Colonic mucosa (tissue), 4 donors: ENCODE data around the gene SLC7A1. TPM values are rescaled to one million over a fixed set of nuclear protein-coding genes. Genes with fewer than 3 reads are reported as not detected.

Experiments used
- DNase-seq: peaks from one replicate; pipeline ENCODE4 v3.0.0-alpha.2; 2020
- H3K27ac ChIP-seq: fragments of 200-600 bp; one replicate; pipeline ENCODE4 v1.8.0; 2021
- H3K27me3 ChIP-seq: fragments of 200-600 bp; one replicate; pipeline ENCODE4 v1.8.0; 2021
- H3K36me3 ChIP-seq: fragments of 200-600 bp; one replicate; pipeline ENCODE4 v1.8.0; 2021
- H3K4me1 ChIP-seq: fragments of 200-600 bp; one replicate; pipeline ENCODE4 v1.8.0; 2021; ENCODE audit warnings: mild to moderate bottlenecking
- H3K4me3 ChIP-seq: fragments of 200-600 bp; one replicate; pipeline ENCODE4 v1.8.0; 2021
- H3K9ac ChIP-seq, 2 donors: one replicate each; pipeline ENCODE4 v1.7.0; 2013; ENCODE audit warnings: control low read depth in 2 of 2, low read depth in 2 of 2, low read length in 2 of 2
- H3K9me3 ChIP-seq: fragments of 200-600 bp; one replicate; pipeline ENCODE4 v1.8.0; 2021
- intact Hi-C: fragments of 100-400 bp; cut with DNase I; formaldehyde crosslinking; loops from one replicate; pipeline ENCODE4 v1.14.1; 2022
- total RNA-seq, 2 donors: library from RNA; stranded (reverse); fragmentation: NEBNext Ultra II Directional in 1 of 2; extraction: Animal tissue kit (Norgen Biotek cat#: 25700) in 1 of 2; gene quantifications; one replicate each; pipeline ENCODE4 v1.2.1, GENCODE V29; 2021
- TF ChIP-seq, protein P1 (sequence below): fragments of 200-600 bp; IDR thresholded peaks from one replicate; pipeline ENCODE4 v1.8.0; 2022; ENCODE audit warnings: antibody characterized with exemption, mild to moderate bottlenecking
- donor health status: healthy.
- donor health status: DM: no; HTN: no; CAD: no.
- donor health status: DM: no; HTN: no; CAD: no.

SLC7A1 gene
- total RNA-seq, 2 donors from 2014 or later = 52.4 to 62.8 TPM

DNA sequence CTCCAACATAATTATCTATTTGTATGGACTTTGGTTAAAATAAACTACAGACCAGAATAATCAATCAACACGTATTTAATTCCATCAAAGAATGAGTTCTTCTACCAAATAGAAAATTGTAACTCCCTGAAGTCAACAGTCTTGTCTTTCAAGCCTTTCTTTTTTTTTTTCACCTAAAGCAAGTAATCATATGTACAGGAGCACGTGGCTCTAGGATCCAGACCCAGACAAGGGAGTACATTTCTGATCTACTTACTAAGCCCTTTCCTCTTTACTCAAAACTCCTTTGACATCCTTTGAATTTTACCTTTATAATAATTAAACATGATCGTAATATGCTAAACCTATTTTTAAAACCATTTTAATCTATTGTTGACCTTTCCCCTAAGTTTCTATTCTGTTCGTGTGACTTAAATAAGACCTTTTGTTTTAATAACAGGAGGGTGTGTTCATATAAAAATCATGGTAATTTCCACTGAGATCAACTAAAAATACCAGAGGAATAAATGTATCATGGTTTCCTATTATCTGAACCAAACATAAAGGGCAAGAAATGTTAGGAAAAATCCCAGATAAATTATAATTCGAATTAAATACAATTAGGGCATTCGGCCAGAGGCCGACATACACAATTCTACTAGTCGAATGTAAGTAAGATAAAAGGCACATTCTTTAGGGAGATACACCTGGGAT is 1.7 kb downstream of the SLC7A1 start:
- no peaks in the 10 kb centered on the region for H3K36me3 ChIP-seq
- no peaks in the 10 kb centered on the region for H3K27me3 ChIP-seq
- no peaks in the 10 kb centered on the region for H3K4me1 ChIP-seq
- peak overlapping the region in 1 of 2 donors; percentile 86 for H3K9ac ChIP-seq
- DNase-seq = no peak
- H3K27ac ChIP-seq = peak overlapping the region; percentile 89
- peak overlapping the region; percentile 92 for H3K4me3 ChIP-seq
- TF ChIP-seq, protein P1, sequence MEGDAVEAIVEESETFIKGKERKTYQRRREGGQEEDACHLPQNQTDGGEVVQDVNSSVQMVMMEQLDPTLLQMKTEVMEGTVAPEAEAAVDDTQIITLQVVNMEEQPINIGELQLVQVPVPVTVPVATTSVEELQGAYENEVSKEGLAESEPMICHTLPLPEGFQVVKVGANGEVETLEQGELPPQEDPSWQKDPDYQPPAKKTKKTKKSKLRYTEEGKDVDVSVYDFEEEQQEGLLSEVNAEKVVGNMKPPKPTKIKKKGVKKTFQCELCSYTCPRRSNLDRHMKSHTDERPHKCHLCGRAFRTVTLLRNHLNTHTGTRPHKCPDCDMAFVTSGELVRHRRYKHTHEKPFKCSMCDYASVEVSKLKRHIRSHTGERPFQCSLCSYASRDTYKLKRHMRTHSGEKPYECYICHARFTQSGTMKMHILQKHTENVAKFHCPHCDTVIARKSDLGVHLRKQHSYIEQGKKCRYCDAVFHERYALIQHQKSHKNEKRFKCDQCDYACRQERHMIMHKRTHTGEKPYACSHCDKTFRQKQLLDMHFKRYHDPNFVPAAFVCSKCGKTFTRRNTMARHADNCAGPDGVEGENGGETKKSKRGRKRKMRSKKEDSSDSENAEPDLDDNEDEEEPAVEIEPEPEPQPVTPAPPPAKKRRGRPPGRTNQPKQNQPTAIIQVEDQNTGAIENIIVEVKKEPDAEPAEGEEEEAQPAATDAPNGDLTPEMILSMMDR = no peak
- intact Hi-C loops = no loop called here
- no peaks in the 10 kb centered on the region for H3K9me3 ChIP-seq

DNA sequence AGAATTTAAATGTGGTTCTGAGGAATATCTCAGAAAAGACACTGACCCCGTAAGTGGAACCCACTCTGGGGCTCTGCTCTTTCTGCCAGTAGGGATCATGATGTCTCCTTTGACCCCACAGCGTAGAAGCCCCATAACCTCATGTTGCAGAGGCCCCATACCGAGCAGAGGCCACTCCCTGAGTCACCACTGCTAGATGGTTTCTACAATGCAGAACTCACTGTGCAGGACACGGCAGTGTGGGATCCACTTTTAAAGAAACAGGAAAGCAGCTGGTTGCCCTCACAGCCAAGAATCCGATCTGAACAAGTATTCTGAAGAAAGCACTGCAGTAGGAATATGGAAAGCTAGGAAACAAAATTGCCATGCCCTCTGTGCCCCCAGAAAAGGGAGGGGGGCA is 4.2 kb downstream of the SLC7A1 start:
- Histone ChIP-seq H3K9ac (no peak overlapping the region), H3K9me3 (no peaks in the 10 kb centered on the region), H3K36me3 (no peaks in the 10 kb centered on the region), H3K4me1 (no peaks in the 10 kb centered on the region), H3K27ac (no peak overlapping the region), H3K4me3 (no peak overlapping the region), H3K27me3 (no peaks in the 10 kb centered on the region)
- intact Hi-C loops = no loop called here
- TF ChIP-seq, protein P1 = no peak
- DNase-seq = no peak

DNA sequence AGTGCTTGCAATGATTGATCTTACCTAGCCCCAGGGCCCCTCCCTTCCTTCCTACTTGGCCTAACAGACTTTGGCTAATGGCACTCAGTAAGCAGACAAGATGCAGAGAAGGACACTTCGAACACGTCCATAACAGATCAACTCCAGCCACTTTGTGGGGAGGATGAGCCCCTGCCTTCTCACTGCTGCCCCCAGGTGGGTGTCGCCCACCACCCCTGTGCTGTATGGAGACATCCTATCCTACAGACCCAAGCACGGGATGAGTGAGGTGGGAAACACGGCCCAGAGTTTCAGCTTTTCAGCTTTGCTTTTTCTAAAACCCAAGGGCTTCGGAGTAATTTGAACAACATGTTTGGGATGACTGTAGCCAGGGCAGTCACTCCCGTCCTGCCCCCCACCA is 5.5 kb downstream of the SLC7A1 start:
- Histone ChIP-seq H3K4me3 (no peak overlapping the region), H3K9me3 (no peaks in the 10 kb centered on the region), H3K36me3 (no peaks in the 10 kb centered on the region), H3K9ac (no peak overlapping the region), H3K4me1 (no peaks in the 10 kb centered on the region), H3K27me3 (no peaks in the 10 kb centered on the region), H3K27ac (no peak overlapping the region)
- DNase-seq = no peak
- intact Hi-C loops = no loop called here
- TF ChIP-seq, protein P1 = no peak

DNA sequence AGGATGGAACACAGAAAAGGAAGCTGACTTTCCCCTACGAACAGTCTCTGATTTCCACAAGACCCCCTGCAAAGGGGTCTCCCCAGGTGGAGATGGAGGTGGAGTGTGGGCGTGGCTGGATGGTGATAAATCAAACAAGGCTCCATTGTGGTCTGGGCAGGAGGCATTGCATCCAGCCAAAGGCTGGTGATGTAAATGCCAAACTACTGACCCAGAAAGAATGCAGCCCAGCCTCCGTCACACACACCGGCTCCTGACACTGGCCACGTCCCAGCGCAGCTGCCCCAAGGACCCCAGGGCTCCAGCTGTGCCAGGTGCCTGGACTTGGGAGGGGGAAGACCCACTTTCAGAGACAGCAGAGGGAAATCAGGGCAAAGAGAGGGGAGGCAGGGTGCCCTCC is 6.3 kb downstream of the SLC7A1 start:
- Histone ChIP-seq H3K9ac (no peak overlapping the region), H3K4me1 (no peaks in the 10 kb centered on the region), H3K9me3 (no peaks in the 10 kb centered on the region), H3K27ac (no peak overlapping the region), H3K27me3 (no peaks in the 10 kb centered on the region), H3K36me3 (no peaks in the 10 kb centered on the region), H3K4me3 (no peak overlapping the region)
- no peak for DNase-seq
- intact Hi-C loops = no loop called here
- TF ChIP-seq, protein P1 = no peak

DNA sequence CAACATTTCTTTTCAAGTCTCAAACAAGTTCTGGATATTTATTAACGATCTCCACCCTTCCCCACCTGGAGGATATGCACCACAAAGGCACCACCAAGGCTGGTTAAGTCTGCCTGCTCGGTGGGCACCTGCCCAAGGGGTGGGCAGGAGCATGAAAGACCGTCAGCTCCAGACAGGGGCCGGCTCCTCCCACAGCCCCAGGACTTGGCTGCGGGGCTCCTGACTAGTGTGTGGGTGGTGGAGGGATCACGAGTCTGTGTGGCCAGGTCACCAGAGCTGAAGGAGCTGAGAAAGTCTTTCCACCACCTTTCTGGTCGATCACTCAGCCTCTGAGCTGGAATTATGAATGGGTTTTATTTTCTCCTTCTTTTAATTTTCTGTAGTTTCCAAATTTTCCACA is 7.8 kb downstream of the SLC7A1 start:
- Histone ChIP-seq H3K4me1 (peaks cover 1% of the 10 kb centered on the region), H3K4me3 (no peak overlapping the region), H3K9ac (no peak overlapping the region), H3K36me3 (no peaks in the 10 kb centered on the region), H3K27me3 (no peaks in the 10 kb centered on the region), H3K27ac (no peak overlapping the region), H3K9me3 (no peaks in the 10 kb centered on the region)
- TF ChIP-seq, protein P1 = no peak
- intact Hi-C loops = no loop called here
- no peak for DNase-seq
